GM19025 (cell line): ENCODE data around the gene SLC30A10.
"Not testable (repeated sequence)": the region's sequence is repeated elsewhere in the genome, so short reads cannot be mapped to it uniquely, and the experiment has no call there.

ENCODE experiments used
- ATAC-seq: cut with Tn5 transposase; IDR thresholded peaks from one replicate; pipeline ENCODE4 v1.9.1; 2021; ENCODE audit warnings: mild to moderate bottlenecking, low read depth, moderate library complexity; ENCODE audit not compliant: unreplicated experiment

SLC30A10 gene

DNA sequence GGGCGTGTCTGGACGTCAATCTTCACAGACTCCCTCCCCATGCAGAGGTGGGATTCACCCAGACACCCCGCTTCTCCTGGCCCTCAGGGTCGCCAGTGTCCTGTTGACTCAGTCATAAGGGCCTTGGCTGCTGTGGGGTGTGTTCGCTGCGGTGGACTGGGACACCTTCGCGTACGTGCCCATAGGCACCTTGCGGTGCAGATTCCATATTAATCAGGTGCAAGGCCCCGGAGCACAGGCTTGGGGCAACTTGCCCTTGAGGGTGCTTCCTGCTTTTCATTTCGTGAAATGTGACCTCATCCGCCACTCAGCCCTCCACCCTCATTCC, 398 bp upstream of the SLC30A10 start:
- no peak for ATAC-seq

- no peak for ATAC-seq
Measured at GRCh38 chr1:219927298-219927955, 930 bp downstream of the SLC30A10 start.

DNA sequence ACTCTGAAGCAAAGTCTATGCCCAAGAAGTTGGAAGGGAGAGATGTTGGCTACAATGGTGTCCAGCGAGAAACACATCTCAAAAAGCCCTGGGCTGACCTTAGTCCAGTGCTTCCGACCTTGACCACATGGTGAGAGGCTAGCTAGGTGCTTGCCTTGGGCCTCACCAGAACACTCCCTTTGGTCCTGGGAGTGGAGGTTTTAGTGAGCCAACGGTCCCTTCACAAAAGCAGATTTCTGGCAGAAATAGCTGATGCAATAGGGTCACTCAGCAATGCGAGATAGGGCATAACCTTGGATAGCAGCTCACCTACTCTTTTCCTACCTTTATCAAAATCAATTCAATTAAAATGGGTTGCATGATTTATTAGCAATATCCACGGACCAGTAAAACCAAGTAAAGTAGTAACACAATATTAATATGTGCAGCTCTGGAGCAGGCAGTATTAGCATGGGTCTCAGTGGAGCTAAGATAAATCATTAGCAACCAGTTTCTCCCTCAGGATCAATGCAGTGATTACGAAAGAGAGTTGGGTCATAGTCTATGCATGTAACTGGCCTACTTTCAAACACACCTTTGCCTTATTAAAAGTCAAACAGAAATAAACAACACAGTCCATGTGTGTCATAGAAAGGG, 1.9 kb downstream of the SLC30A10 start:
- ATAC-seq: no peak

- no peak for ATAC-seq
Measured at GRCh38 chr1:219924342-219924741, 4.0 kb downstream of the SLC30A10 start.

DNA sequence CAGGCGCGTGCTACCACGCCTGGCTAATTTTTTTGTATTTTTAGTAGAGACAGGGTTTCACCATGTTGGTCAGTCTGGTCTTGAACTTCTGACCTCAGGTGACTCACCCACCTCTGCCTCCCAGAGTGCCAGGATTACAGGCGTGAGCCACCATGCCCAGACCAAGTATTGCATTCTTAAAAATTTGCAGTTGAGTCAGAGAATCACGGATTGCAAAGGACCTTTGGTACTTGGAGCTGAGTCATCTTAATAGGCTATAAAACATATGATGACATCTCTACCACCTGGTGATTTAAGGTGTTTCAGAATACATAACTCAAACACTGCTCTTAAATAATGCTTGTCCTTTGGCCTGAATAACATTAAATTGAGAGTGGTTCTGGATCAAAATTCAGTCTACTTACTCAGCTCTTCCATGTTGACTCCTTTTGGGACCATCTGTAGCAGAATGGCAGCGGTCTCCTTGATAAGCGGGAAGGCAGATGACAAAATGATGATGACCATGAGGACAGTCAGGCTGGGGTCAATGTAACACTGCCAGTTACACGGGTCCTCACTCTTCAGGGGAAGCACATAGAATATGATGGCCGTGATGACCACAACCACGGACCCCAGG, 10.4 kb downstream of the SLC30A10 start:
- no peak for ATAC-seq

GRCh38 chr1:219917281-219917680, 11.1 kb downstream of the SLC30A10 start:
- ATAC-seq: no peak

- no peak for ATAC-seq
Measured at GRCh38 chr1:219916257-219916656, 12.1 kb downstream of the SLC30A10 start.

DNA sequence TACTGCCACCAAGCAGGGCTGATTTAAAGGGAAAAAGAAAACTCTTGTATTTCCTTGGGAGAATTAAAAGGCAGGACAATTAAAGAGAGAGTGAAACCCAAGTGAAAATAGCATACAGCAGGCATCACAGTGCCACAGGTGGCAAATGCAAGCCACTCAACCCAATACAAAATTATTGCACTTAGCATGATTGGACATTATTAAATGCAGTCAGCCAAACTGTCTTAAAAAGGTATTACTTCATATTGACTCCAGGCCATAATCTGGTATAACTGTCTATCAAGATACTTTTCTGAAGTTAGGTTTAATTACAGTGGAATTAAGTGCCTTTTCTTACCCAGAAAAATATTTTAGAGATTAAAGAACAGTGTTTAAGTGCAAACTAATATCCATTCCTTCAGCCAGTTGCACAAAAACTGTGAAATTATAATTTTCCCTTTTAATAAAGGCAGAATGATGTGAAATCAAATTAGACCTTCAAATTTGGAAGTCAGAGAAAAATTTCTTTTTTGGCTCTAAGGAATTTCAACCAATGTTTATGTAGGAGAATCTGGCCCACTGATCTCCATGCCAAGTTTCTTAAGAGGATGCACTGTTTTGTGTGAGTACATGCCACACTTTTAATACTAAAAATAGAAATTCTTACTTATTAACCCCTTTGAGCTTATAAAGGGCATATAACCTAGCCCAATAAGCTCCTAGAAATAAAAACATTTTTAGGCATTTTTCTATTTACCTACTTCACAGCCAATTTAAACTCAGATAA, 15.2 kb downstream of the SLC30A10 start:
- ATAC-seq: no peak

DNA sequence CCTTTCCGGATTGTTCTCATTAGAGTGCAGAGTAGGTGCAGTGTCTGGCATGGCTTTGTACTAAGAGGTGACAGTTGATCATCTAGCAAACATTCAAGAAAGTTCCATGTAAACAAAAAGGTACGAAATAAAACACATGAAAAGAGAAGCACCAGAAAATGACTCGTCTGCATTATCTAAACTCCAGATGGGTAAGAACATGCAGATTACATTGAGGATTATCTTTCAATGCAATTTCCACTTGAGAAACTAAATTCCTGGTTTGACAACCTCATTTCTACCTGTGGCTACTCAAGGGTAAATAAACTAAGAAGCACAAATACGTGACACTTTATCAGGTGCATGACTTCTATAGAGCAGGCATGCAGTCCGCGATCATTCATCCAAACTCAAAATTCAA, 17.6 kb downstream of the SLC30A10 start:
- no peak for ATAC-seq

GRCh38 chr1:219909476-219909875, 18.9 kb downstream of the SLC30A10 start:
- no peak for ATAC-seq

GRCh38 chr1:219908170-219908569, 20.2 kb downstream of the SLC30A10 start:
- no peak for ATAC-seq

GRCh38 chr1:219907772-219908070, 20.6 kb downstream of the SLC30A10 start:
- no peak for ATAC-seq

DNA sequence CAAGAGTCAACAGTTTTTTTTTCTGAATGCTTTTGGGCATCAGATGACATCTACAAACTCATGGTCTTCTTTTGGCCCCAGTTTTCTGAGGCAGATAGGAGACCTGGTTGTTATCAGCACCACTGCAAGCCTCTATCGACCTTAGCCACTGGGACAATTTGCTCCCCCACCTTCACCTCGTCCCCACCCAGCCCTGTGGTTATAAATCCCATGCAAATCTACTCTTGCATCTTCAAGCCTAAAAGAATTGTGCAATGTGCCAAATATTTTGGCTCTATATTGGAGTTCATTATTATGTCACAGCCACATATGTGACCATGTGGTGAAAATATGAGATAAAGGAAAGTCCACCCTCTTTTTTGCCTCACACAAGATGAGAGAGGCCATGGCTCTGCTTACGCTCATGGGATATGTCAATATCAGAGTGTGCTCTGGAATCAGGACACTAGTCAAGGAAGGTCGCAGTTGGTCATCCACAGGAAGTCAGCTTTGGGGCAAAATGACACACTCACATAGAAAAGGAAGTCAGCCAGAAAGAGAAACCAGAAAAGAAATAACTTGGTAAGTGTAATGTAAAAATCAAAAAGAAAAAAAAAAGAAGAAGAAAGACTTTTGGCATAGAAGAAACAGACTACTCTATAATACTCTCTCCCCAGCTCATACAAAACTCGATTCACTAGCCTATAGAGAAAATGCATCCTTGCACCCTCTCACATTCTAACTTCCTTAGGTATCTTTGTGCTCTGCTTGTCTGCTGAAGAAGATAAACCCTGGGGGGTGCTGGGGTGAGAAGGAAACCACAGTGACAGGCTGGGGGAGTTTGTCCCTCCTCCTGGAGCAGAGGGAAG, 21.2 kb downstream of the SLC30A10 start:
- no peak for ATAC-seq

- ATAC-seq: not testable (repeated sequence)
Measured at GRCh38 chr1:219906565-219906923, 21.8 kb downstream of the SLC30A10 start.

GRCh38 chr1:219905524-219905923, 22.8 kb downstream of the SLC30A10 start:
- ATAC-seq: no peak

GRCh38 chr1:219904934-219905333, 23.4 kb downstream of the SLC30A10 start:
- no peak for ATAC-seq

GRCh38 chr1:219903353-219903871, 24.9 kb downstream of the SLC30A10 start:
- ATAC-seq: no peak

- ATAC-seq: no peak
Measured at GRCh38 chr1:219902951-219903350, 25.4 kb downstream of the SLC30A10 start.

DNA sequence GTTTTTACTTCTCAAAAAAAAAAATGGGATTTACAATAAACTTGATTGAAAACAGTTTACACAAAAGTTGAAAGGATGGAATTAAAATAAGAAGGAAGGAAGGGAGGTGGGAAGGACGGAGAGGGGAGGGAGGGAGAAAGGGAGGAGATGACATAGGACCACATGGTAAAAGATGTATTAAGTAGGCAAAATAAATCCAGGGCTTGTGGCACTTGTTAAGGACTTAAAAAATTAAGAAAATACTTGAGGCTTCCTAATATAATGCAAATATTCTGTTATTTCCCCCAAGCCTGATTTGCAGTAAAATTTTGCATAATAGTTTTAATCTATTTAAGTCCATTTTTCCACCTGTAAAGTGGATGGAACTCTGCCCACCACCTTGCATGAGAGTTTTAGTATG, 27.5 kb downstream of the SLC30A10 start:
- no peak for ATAC-seq

DNA sequence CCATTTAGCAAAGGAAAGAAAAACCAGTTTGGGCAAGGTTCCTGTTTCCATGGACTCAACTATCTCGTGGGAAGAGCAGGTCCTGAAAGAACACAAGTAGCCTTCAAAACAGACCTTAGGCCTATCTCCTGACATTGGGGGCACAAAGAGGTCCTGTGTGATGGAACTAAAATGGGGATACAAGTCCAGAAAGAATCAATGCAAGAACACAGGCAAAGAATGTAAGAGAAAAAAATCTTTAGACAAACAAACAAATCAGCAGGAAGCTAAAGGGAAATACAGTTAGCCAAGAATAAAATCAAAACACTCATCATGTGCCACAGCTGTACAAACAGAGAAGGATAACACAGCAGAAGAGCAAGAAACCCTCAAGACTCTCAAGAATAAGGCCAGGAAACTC, 28.2 kb downstream of the SLC30A10 start:
- ATAC-seq: no peak

DNA sequence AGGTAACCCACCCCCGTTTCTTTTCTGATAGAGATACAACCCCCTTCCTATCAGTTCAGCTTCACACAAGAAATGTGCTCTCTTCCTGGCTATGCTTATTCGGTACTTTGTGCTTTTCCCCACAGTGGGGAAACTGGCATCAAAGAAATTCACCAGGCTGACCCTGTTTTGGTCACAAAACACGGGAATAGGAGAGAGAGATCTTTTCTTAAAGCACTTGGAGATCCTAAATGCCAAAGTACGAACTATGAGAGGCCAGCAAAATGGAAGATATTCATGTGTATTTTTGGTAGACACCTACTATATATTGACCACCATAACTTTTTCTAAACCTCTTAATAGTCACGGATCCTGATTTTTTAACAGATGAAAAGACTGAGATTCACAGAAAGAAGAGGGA, 30.0 kb downstream of the SLC30A10 start:
- ATAC-seq: no peak
